NCI-H2107 treated with DMSO at 0.1 percent for 48 hours (cell line): Measurements from ENCODE around the gene CRYBG3.

ENCODE experiments used
- DNase-seq: peaks from one replicate; lab custom pipeline; 2025; ENCODE audit not compliant: unreplicated experiment; lab: John Stamatoyannopoulos, UW

Gene CRYBG3

GRCh38 chr3:97970956-97971620, 149.3 kb downstream of the CRYBG3 start:
- DNase-seq: peak; percentile 46

GRCh38 chr3:97971679-97972567, 150.1 kb downstream of the CRYBG3 start, which contains the start of gene RIOX2:
Gene RIOX2 (minus strand): TSS chr3:97972431. CDS start chr3:97967593, 4,838 bp downstream.
- peak; percentile 62 for DNase-seq

GRCh38 chr3:97972976-97973375, 151.2 kb downstream of the CRYBG3 start:
- DNase-seq: no peak

GRCh38 chr3:97974996-97975395, 153.2 kb downstream of the CRYBG3 start:
- DNase-seq: no peak

- DNase-seq: no peak
These were observed 153.7 kb downstream of the CRYBG3 start for GRCh38 chr3:97975466-97975865.

GRCh38 chr3:97979610-97980009, 157.8 kb downstream of the CRYBG3 start:
- no peak for DNase-seq

GRCh38 chr3:97981886-97982285, 160.1 kb downstream of the CRYBG3 start:
- no peak for DNase-seq

GRCh38 chr3:97983933-97984491, 162.2 kb downstream of the CRYBG3 start:
- no peak for DNase-seq

- DNase-seq: no peak
These were observed 165.5 kb downstream of the CRYBG3 start for GRCh38 chr3:97987306-97987705.

GRCh38 chr3:97988784-97989568, 167.2 kb downstream of the CRYBG3 start:
- DNase-seq: no peak

GRCh38 chr3:97990624-97991292, 168.9 kb downstream of the CRYBG3 start:
- no peak for DNase-seq

- no peak for DNase-seq
These were observed 169.5 kb downstream of the CRYBG3 start for GRCh38 chr3:97991293-97991682.

GRCh38 chr3:97992547-97993173, 170.8 kb downstream of the CRYBG3 start:
- DNase-seq: no peak

- DNase-seq: no peak
These were observed 171.7 kb downstream of the CRYBG3 start for GRCh38 chr3:97993526-97993925.

GRCh38 chr3:97994328-97994945, 172.6 kb downstream of the CRYBG3 start:
- DNase-seq: no peak
